Kidney (tissue), 14 donors: ENCODE measurements around the gene PPP2R5E. TPM values are rescaled to one million over a fixed set of nuclear protein-coding genes. Genes with fewer than 3 reads are reported as not detected.

Experiments
- DNase-seq, 5 donors: peaks; one replicate each; pipeline ENCODE4 v3.0.0-alpha.2; 2013 to 2020
- FAIRE-seq: peaks from 2 replicates; lab custom pipeline; 2012; peaks lifted over from hg19 to GRCh38; lab: Jason Lieb, UNC
- H3K27ac ChIP-seq, 2 donors: one replicate each; pipeline ENCODE4 v1.7.0; 2013; ENCODE audit warnings: low read depth in 2 of 2, low read length in 2 of 2, inconsistent platforms in 1 of 2
- H3K27me3 ChIP-seq: one replicate; pipeline ENCODE4 v1.7.1; 2013; ENCODE audit warnings: low read length, inconsistent platforms; ENCODE audit not compliant: control insufficient read depth, insufficient read depth
- H3K36me3 ChIP-seq, 3 donors: one replicate each; pipeline versions ENCODE4 v1.7.0 to v1.7.1; 2013; ENCODE audit warnings: low read length in 3 of 3, control low read depth in 1 of 3, inconsistent platforms in 1 of 3; ENCODE audit not compliant: insufficient read depth in 3 of 3, control insufficient read depth in 2 of 3
- H3K4me1 ChIP-seq, 3 donors: one replicate each; pipeline versions ENCODE4 v1.7.0 to v1.7.1; 2013; ENCODE audit warnings: low read length in 3 of 3, inconsistent platforms in 1 of 3, low read depth in 1 of 3; ENCODE audit not compliant: control insufficient read depth in 2 of 3, insufficient read depth in 2 of 3
- H3K4me3 ChIP-seq, 3 donors: one replicate each; pipeline versions ENCODE4 v1.7.0 to v1.8.1; 2013; ENCODE audit warnings: low read length in 3 of 3, control low read depth in 1 of 3, inconsistent platforms in 1 of 3
- H3K9ac ChIP-seq, 3 donors: one replicate each; pipeline versions ENCODE4 v1.7.0 to v1.7.1; 2013; ENCODE audit warnings: low read length in 3 of 3, control low read depth in 1 of 3, inconsistent platforms in 1 of 3
- H3K9me3 ChIP-seq, 3 donors: one replicate each; pipeline versions ENCODE4 v1.7.0 to v1.7.1; 2013; ENCODE audit warnings: low read length in 3 of 3, control low read depth in 1 of 3, inconsistent platforms in 1 of 3; ENCODE audit not compliant: control insufficient read depth in 2 of 3, insufficient read depth in 1 of 3
- CTCF ChIP-seq: IDR thresholded peaks from 3 replicates; pipeline ENCODE4 v1.5.1; 2012; ENCODE audit warnings: mild to moderate bottlenecking, moderate library complexity, borderline replicate concordance; ENCODE audit not compliant: insufficient read depth; ENCODE audit errors: extremely low read depth
- intact Hi-C: fragments of 100-400 bp; cut with DNase I; formaldehyde crosslinking; loops from one replicate; pipeline ENCODE4 v1.11.1; 2022
- polyA plus RNA-seq: library from polyadenylated mRNA; stranded (reverse); fragments of 350-450 nt; fragmentation: Illumina TruSeq; extraction: RNeasy Lipid Tissue Mini Kit (QIAGEN cat#74804); gene quantifications from one replicate; pipeline ENCODE4 v1.2.3, GENCODE V29; 2014; ENCODE audit warnings: low read depth, low replicate concordance; ENCODE audit not compliant: insufficient read depth
- total RNA-seq: library from RNA; stranded (reverse); fragmentation: NEBNext Ultra II Directional; extraction: Animal tissue kit (Norgen Biotek cat#: 25700); gene quantifications from one replicate; pipeline ENCODE4 v1.2.1, GENCODE V29; 2021
- donor health status: control.
- donor health status: control.
- donor health status: control.
- donor health status: control.
- donor health status: control.
- donor health status: DM: yes; HTN: yes; CAD: no.
- donor health status: Normal renal cell carcinoma (clear cell type).

PPP2R5E gene
- total and polyA plus RNA-seq, 2 donors from 2014 or later: 9.7 to 46.5 TPM

DNA sequence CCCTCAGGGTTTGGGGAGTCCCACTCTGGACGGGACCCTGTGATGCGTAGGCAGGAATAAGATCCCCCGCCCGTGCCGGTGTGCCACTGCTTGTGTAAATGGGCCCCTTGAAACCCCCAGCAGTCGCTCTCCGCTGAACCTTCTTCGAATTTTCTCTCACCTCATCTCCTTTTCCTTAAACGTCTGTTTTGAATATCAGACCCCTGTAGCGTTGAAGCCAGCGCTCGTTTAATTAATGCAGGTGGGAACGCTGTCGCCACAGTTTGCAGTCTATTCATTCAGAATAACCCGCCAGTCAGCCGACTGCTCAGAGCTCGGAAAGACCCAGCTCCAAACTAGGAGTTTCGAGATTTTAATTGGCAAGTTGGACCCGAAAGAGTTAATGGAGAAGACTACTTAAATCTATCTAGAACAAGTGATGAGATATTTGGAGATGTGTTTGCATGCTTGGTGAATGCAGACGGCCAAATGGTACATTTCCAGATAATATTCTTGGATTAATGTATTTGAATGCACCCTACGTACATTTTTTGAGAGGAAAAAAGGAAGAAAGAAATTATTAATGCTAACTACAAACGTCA, 739 bp upstream of the PPP2R5E start:
- Histone ChIP-seq H3K27ac (peak overlapping the region; percentile 18 to 71), H3K9ac (peak overlapping the region; percentile 58 to 93 (median 85)), H3K4me3 (peak overlapping the region; percentile 76 to 93 (median 85)), H3K36me3 (peaks cover 0 to 6% (median 4%) of the 10 kb centered on the region in 3 donors), H3K4me1 (peaks cover 0 to 7% (median 0%) of the 10 kb centered on the region in 3 donors), H3K27me3 (no peaks in the 10 kb centered on the region), H3K9me3 (no peaks in the 10 kb centered on the region)
- peak in 1 of 5 donors; percentile 33 for DNase-seq
- intact Hi-C loops: loop anchor here (10.0 kb wide), 1 partner anchor 159 kb away; no protein-coding TSS in a partner anchor
- TF ChIP-seq CTCF: no peak
- FAIRE-seq: no peak

DNA sequence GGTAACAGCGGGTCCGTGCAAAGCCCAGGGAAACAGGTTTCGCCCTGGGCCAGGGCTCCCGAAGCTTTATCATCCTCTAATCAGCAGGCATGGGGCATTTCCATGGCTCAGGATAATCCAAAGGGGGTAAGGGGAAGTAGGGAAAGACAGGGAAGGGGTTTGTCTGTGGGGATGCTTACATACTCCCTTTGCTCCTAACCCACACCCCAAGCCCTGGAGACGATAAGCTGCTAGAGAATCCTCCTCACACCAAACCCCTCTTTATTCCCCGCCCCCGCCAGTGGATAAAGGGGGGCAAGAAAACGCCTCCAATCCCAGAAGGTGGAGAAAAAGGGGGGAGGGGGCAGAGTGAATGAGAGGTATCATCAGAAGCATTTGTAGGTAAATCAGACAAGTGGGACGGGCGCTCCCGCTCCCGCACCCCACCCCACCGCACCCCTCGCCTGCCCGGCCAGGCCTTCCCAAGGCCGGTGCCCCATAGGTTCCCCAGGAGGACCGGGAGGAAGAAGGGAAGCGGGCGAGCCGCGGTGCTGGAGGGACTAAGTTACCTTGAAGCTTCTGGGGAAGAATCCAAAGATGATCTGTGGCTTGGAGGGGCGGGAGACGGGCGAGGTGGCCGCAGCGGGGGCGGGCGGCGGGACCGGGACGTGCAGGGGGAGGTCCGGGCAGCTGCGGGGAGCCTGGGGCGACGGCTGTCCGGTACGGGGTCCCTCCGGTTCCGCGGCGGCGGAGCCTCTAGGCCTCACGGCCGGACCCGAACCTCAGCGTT, 762 bp downstream of the PPP2R5E start:
- TF ChIP-seq CTCF: no peak
- H3K36me3 ChIP-seq: peaks cover 0 to 6% (median 4%) of the 10 kb centered on the region in 3 donors
- H3K4me1 ChIP-seq: peaks cover 0 to 7% (median 0%) of the 10 kb centered on the region in 3 donors
- DNase-seq (peak; percentile 48 to 84 (median 67)), FAIRE-seq (no peak)
- no peaks in the 10 kb centered on the region for H3K27me3 ChIP-seq
- H3K9me3 ChIP-seq: no peaks in the 10 kb centered on the region
- H3K4me3 ChIP-seq: peak overlapping the region; percentile 83 to 93 (median 88)
- intact Hi-C loops: loop anchor here (10.0 kb wide), 1 partner anchor 158 kb away; no protein-coding TSS in a partner anchor
- H3K27ac ChIP-seq: peak overlapping the region; percentile 71 to 84
- peak overlapping the region; percentile 59 to 92 (median 74) for H3K9ac ChIP-seq

DNA sequence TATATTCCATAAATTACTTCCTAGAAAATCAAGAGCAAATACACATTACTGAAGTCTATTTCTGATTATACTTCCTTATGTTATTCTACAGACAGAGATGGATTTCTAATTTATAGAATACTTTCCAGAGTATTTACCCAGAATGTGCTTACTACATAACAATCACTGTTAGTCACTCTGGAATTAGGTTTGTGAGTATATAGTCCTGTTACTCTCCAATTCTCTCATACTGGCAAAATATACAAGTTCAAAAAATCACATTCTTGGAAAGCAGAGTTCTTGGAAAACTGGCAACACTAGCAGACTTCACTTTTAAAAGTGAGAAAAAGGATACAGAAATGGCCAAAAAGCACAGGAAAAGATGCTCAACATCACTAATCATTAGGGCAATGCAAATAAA, 7.3 kb downstream of the PPP2R5E start:
- Histone ChIP-seq H3K27ac (no peak overlapping the region), H3K27me3 (no peaks in the 10 kb centered on the region), H3K9ac (no peak overlapping the region), H3K4me1 (peaks cover 0 to 2% (median 0%) of the 10 kb centered on the region in 3 donors), H3K36me3 (peaks cover 2 to 7% (median 6%) of the 10 kb centered on the region in 3 donors), H3K4me3 (no peak overlapping the region), H3K9me3 (no peaks in the 10 kb centered on the region)
- DNase-seq (no peak), FAIRE-seq (no peak)
- intact Hi-C loops: no loop called here
- TF ChIP-seq CTCF: no peak
